Right renal cortex interstitium (tissue), 3 donors: ENCODE data around the gene PABPN1L. TPM values are rescaled to one million over a fixed set of nuclear protein-coding genes. Genes with fewer than 3 reads are reported as not detected.
"Not testable (repeated sequence)": the region's sequence is repeated elsewhere in the genome, so short reads cannot be mapped to it uniquely, and the experiment has no call there.

ENCODE experiments used
- DNase-seq, 3 donors: peaks; one replicate each; pipeline ENCODE4 v3.0.0-alpha.2; 2013; ENCODE audit warnings: low read depth in 3 of 3, low spot score in 2 of 3
- polyA plus RNA-seq, 3 donors: library from polyadenylated mRNA; unstranded; fragments of 120-200 nt; gene quantifications; one replicate each; pipeline ENCODE4 v1.2.1, GENCODE V29; 2013; ENCODE audit not compliant: insufficient read length in 3 of 3

Gene PABPN1L
- polyA plus RNA-seq, 3 donors: not detected

GRCh38 chr16:88902744-88903143, 36.3 kb upstream of the PABPN1L start:
- DNase-seq: no peak

- DNase-seq: no peak
Measured at GRCh38 chr16:88901718-88902337, 35.4 kb upstream of the PABPN1L start.

GRCh38 chr16:88900662-88901052, 34.2 kb upstream of the PABPN1L start:
- no peak for DNase-seq

GRCh38 chr16:88899901-88900661, 33.6 kb upstream of the PABPN1L start:
- no peak for DNase-seq

- DNase-seq: no peak
Measured at GRCh38 chr16:88897696-88898425, 31.4 kb upstream of the PABPN1L start.

- no peak for DNase-seq
Measured at GRCh38 chr16:88896238-88897070, 30.0 kb upstream of the PABPN1L start.

GRCh38 chr16:88895335-88895734, 28.9 kb upstream of the PABPN1L start:
- no peak for DNase-seq

GRCh38 chr16:88894681-88895300, 28.3 kb upstream of the PABPN1L start:
- DNase-seq: no peak

- not testable (repeated sequence) for DNase-seq
Measured at GRCh38 chr16:88894266-88894665, 27.8 kb upstream of the PABPN1L start.

GRCh38 chr16:88893127-88893968, 26.9 kb upstream of the PABPN1L start:
- DNase-seq: no peak

- DNase-seq: no peak
Measured at GRCh38 chr16:88892065-88892464, 25.6 kb upstream of the PABPN1L start.

- no peak for DNase-seq
Measured at GRCh38 chr16:88891083-88891482, 24.6 kb upstream of the PABPN1L start.

- DNase-seq: not testable (repeated sequence)
Measured at GRCh38 chr16:88889702-88890352, 23.4 kb upstream of the PABPN1L start.

- DNase-seq: no peak
Measured at GRCh38 chr16:88888461-88889387, 22.3 kb upstream of the PABPN1L start.

GRCh38 chr16:88888057-88888456, 21.6 kb upstream of the PABPN1L start:
- no peak for DNase-seq

- peak in 1 of 3 donors; percentile 30 for DNase-seq
Measured at GRCh38 chr16:88886845-88887521, 20.5 kb upstream of the PABPN1L start.

GRCh38 chr16:88886420-88886844, 20.0 kb upstream of the PABPN1L start:
- no peak for DNase-seq
